Stimulated activated CD4-positive, alpha-beta T cell treated with anti-CD3 and anti-CD28 coated beads, Interleukin-4, amount 100 ng/mL, for 4 hours (primary cell): ENCODE data around the gene COL11A2.
"Not testable (repeated sequence)": the region's sequence is repeated elsewhere in the genome, so short reads cannot be mapped to it uniquely, and the experiment has no call there.

Experiments used
- DNase-seq, 2 experiments: peaks; one replicate each; pipeline ENCODE4 v3.0.0-alpha.2; 2020

Gene COL11A2

GRCh38 chr6:33170176-33171015, 21.9 kb downstream of the COL11A2 start:
- no peak for DNase-seq

GRCh38 chr6:33169291-33170175, 22.7 kb downstream of the COL11A2 start:
- no peak for DNase-seq

- no peak for DNase-seq
These were observed 23.6 kb downstream of the COL11A2 start for GRCh38 chr6:33168639-33169038.

- no peak for DNase-seq
These were observed 24.0 kb downstream of the COL11A2 start for GRCh38 chr6:33168284-33168601.

GRCh38 chr6:33167374-33168283, 24.6 kb downstream of the COL11A2 start:
- DNase-seq: no peak

- no peak for DNase-seq
These were observed 25.5 kb downstream of the COL11A2 start for GRCh38 chr6:33166811-33167210.

GRCh38 chr6:33166363-33166762, 25.9 kb downstream of the COL11A2 start:
- no peak for DNase-seq

GRCh38 chr6:33165581-33166258, 26.5 kb downstream of the COL11A2 start:
- no peak for DNase-seq

- DNase-seq: no peak
These were observed 27.4 kb downstream of the COL11A2 start for GRCh38 chr6:33164665-33165373.

- DNase-seq: no peak
These were observed 28.1 kb downstream of the COL11A2 start for GRCh38 chr6:33164176-33164575.

GRCh38 chr6:33163540-33163939, 28.7 kb downstream of the COL11A2 start:
- DNase-seq: no peak

GRCh38 chr6:33161354-33162331, 30.6 kb downstream of the COL11A2 start:
- peak; percentile 73 to 82 for DNase-seq

- no peak for DNase-seq
These were observed 31.4 kb downstream of the COL11A2 start for GRCh38 chr6:33160728-33161344.

- no peak for DNase-seq
These were observed 32.2 kb downstream of the COL11A2 start for GRCh38 chr6:33160096-33160495.

- DNase-seq: no peak
These were observed 35.3 kb downstream of the COL11A2 start for GRCh38 chr6:33156964-33157363.

GRCh38 chr6:33156561-33156960, 35.7 kb downstream of the COL11A2 start:
- no peak for DNase-seq

- no peak for DNase-seq
These were observed 37.9 kb downstream of the COL11A2 start for GRCh38 chr6:33154349-33154748.

- no peak for DNase-seq
These were observed 41.2 kb downstream of the COL11A2 start for GRCh38 chr6:33151050-33151449.

- DNase-seq: not testable (repeated sequence)
These were observed 41.7 kb downstream of the COL11A2 start for GRCh38 chr6:33150560-33150959.
